Mesodermal cell (in vitro differentiated cells): ENCODE data around the gene ACTRT1. TPM values are rescaled to one million over a fixed set of nuclear protein-coding genes. Genes with fewer than 3 reads are reported as not detected.

Source experiments
- H3K27ac ChIP-seq: 2 replicates; pipeline ENCODE4 v1.7.0; 2013; ENCODE audit warnings: mild to moderate bottlenecking, low read depth, low read length, moderate library complexity; ENCODE audit not compliant: severe bottlenecking
- H3K36me3 ChIP-seq: 2 replicates; pipeline ENCODE4 v1.7.1; 2013; ENCODE audit warnings: mild to moderate bottlenecking, low read length, moderate library complexity; ENCODE audit not compliant: control insufficient read depth, insufficient read depth
- H3K4me1 ChIP-seq: one replicate; pipeline ENCODE4 v1.7.1; 2013; ENCODE audit warnings: mild to moderate bottlenecking, low read length; ENCODE audit not compliant: insufficient read depth, control insufficient read depth, poor library complexity, severe bottlenecking
- H3K4me3 ChIP-seq: 2 replicates; pipeline ENCODE4 v1.7.0; 2013; ENCODE audit warnings: low read length, control low read depth, mild to moderate bottlenecking; ENCODE audit not compliant: insufficient read depth, poor library complexity, severe bottlenecking; ENCODE audit errors: extremely low read depth
- H3K9me3 ChIP-seq: 2 replicates; pipeline ENCODE4 v1.7.1; 2013; ENCODE audit warnings: mild to moderate bottlenecking, low read length, moderate library complexity; ENCODE audit not compliant: control insufficient read depth
- WGBS, 2 experiments: methylation state at CpG; one replicate each; pipeline ENCODE4 v1.1.5; 2013; ENCODE audit warnings: missing lambda C conversion rate in 2 of 2; ENCODE audit not compliant: insufficient coverage in 2 of 2; 5-methylcytosine and 5-hydroxymethylcytosine counted together
- polyA plus RNA-seq, 2 experiments: library from polyadenylated mRNA; stranded (reverse); fragments of 50-300 nt; gene quantifications; one replicate each; pipeline ENCODE4 v1.2.3, GENCODE V29; 2013

Gene ACTRT1
- polyA plus RNA-seq (2013, experiment 1 of 2): not detected
- not detected for polyA plus RNA-seq (2013, experiment 2 of 2)

- Histone ChIP-seq H3K4me1 (no peaks in the 10 kb centered on the region), H3K27ac (no peak within 1 kb of the TSS), H3K36me3 (no peaks in the 10 kb centered on the region), H3K9me3 (no peaks in the 10 kb centered on the region), H3K4me3 (no peak within 1 kb of the TSS)
- no CpG with 5 or more reads among the region's 1 CpG for WGBS, 2 experiments
Measured at GRCh38 chrX:128052303-128052702, at the start of gene ACTRT1. Gene ACTRT1, minus strand, starts transcription at chrX:128052403. Its CDS starts 197 bp downstream, at chrX:128052206.

- H3K27ac ChIP-seq: no peak overlapping the region
- WGBS, 2 experiments: no CpG with 5 or more reads among the region's 2 CpGs
- no peak overlapping the region for H3K4me3 ChIP-seq
- no peaks in the 10 kb centered on the region for H3K36me3 ChIP-seq
- no peaks in the 10 kb centered on the region for H3K9me3 ChIP-seq
- no peaks in the 10 kb centered on the region for H3K4me1 ChIP-seq
Measured at GRCh38 chrX:128078545-128078944, 26.3 kb upstream of the ACTRT1 start.

- no peak overlapping the region for H3K4me3 ChIP-seq
- H3K4me1 ChIP-seq: no peaks in the 10 kb centered on the region
- no peaks in the 10 kb centered on the region for H3K9me3 ChIP-seq
- no CpG with 5 or more reads among the region's 2 CpGs for WGBS, 2 experiments
- no peak overlapping the region for H3K27ac ChIP-seq
- no peaks in the 10 kb centered on the region for H3K36me3 ChIP-seq
Measured at GRCh38 chrX:128057421-128057820, 5.2 kb upstream of the ACTRT1 start.

GRCh38 chrX:128051526-128051925, 677 bp downstream of the ACTRT1 start:
- WGBS, 2 experiments: 80 to 100% methylated on average over 1 to 3 of the region's 10 CpGs
- H3K4me1 ChIP-seq: no peaks in the 10 kb centered on the region
- H3K36me3 ChIP-seq: no peaks in the 10 kb centered on the region
- no peaks in the 10 kb centered on the region for H3K9me3 ChIP-seq
- H3K4me3 ChIP-seq: no peak overlapping the region
- no peak overlapping the region for H3K27ac ChIP-seq

- Histone ChIP-seq H3K36me3 (no peaks in the 10 kb centered on the region), H3K9me3 (no peaks in the 10 kb centered on the region), H3K4me3 (no peak overlapping the region), H3K4me1 (peaks cover 2% of the 10 kb centered on the region), H3K27ac (no peak overlapping the region)
Measured at GRCh38 chrX:128035318-128035717, 16.9 kb downstream of the ACTRT1 start.

- Histone ChIP-seq H3K4me1 (no peaks in the 10 kb centered on the region), H3K9me3 (no peaks in the 10 kb centered on the region), H3K36me3 (no peaks in the 10 kb centered on the region), H3K27ac (no peak overlapping the region), H3K4me3 (no peak overlapping the region)
- no CpG with 5 or more reads among the region's 1 CpG for WGBS, 2 experiments
Measured at GRCh38 chrX:128021566-128021965, 30.6 kb downstream of the ACTRT1 start.

GRCh38 chrX:128020701-128021100, 31.5 kb downstream of the ACTRT1 start:
- WGBS, 2 experiments: no CpG with 5 or more reads among the region's 2 CpGs
- Histone ChIP-seq H3K36me3 (no peaks in the 10 kb centered on the region), H3K27ac (peak overlapping the region; percentile 84), H3K4me3 (no peak overlapping the region), H3K9me3 (no peaks in the 10 kb centered on the region), H3K4me1 (no peaks in the 10 kb centered on the region)

- H3K27ac ChIP-seq: no peak overlapping the region
- no peaks in the 10 kb centered on the region for H3K4me1 ChIP-seq
- no CpG with 5 or more reads among the region's 2 CpGs for WGBS, 2 experiments
- no peak overlapping the region for H3K4me3 ChIP-seq
- no peaks in the 10 kb centered on the region for H3K36me3 ChIP-seq
- H3K9me3 ChIP-seq: no peaks in the 10 kb centered on the region
Measured at GRCh38 chrX:128019218-128019617, 33.0 kb downstream of the ACTRT1 start.

- Histone ChIP-seq H3K36me3 (no peaks in the 10 kb centered on the region), H3K9me3 (no peaks in the 10 kb centered on the region), H3K27ac (no peak overlapping the region), H3K4me1 (no peaks in the 10 kb centered on the region), H3K4me3 (no peak overlapping the region)
- no CpG with 5 or more reads among the region's 1 CpG for WGBS, 2 experiments
Measured at GRCh38 chrX:128012015-128012414, 40.2 kb downstream of the ACTRT1 start.

- H3K4me1 ChIP-seq: no peaks in the 10 kb centered on the region
- H3K9me3 ChIP-seq: no peaks in the 10 kb centered on the region
- H3K27ac ChIP-seq: no peak overlapping the region
- H3K4me3 ChIP-seq: no peak overlapping the region
- no peaks in the 10 kb centered on the region for H3K36me3 ChIP-seq
Measured at GRCh38 chrX:128007882-128008281, 44.3 kb downstream of the ACTRT1 start.
